GM12892 (cell line): Measurements from ENCODE around the gene SYT13.

Experiments used
- POLR2A ChIP-seq: IDR thresholded peaks from 2 replicates; pipeline ENCODE4 v1.6.1; 2011; ENCODE audit warnings: low read depth, low read length, control low read depth
- TAF1 ChIP-seq: IDR thresholded peaks from 2 replicates; pipeline ENCODE4 v1.6.1; 2011; ENCODE audit warnings: low read depth, mild to moderate bottlenecking, control low read depth, low read length, borderline replicate concordance

- no peak for TF ChIP-seq TAF1
- TF ChIP-seq POLR2A: no peak
Observed at GRCh38 chr11:45333001-45333971, 47.1 kb upstream of the SYT13 start.
